ENCODE measurements around the gene NFIA.

- no peak for TF ChIP-seq KAT8 (CRISPR knock-in tag; IDR thresholded peaks at IDR 0.05)
- no peak for TF ChIP-seq SSRP1 (CRISPR knock-in tag; IDR thresholded peaks at IDR 0.05)
Measured at GRCh38 chr1:61368876-61369275, 286.5 kb downstream of the NFIA start.
